Tibial nerve (tissue), 4 donors: ENCODE data around the gene PRRG4.
"Not testable (repeated sequence)": the region's sequence is repeated elsewhere in the genome, so short reads cannot be mapped to it uniquely, and the experiment has no call there.

Source experiments
- CTCF ChIP-seq, 5 experiments: fragments of 200-600 bp in 3 of 5; fragments of 450-650 bp in 2 of 5; sonication (generic) in 3 of 5; IDR thresholded peaks; one replicate each; pipeline ENCODE4 v1.5.1; 2016 to 2019; ENCODE audit warnings: antibody characterized with exemption in 5 of 5, mild to moderate bottlenecking in 3 of 5, moderate library complexity in 2 of 5
- EP300 ChIP-seq, 2 donors: sonication (generic); formaldehyde crosslinking; IDR thresholded peaks; one replicate each; pipeline ENCODE4 v1.6.1; 2017; ENCODE audit warnings: antibody characterized with exemption in 2 of 2, mild to moderate bottlenecking in 1 of 2
- POLR2A ChIP-seq, 2 donors: fragments of 450-650 bp; IDR thresholded peaks; one replicate each; pipeline ENCODE4 v1.6.1; 2017; ENCODE audit warnings: antibody characterized with exemption in 2 of 2, mild to moderate bottlenecking in 2 of 2, moderate library complexity in 2 of 2

GRCh38 chr11:32888384-32888710, 58.6 kb downstream of the PRRG4 start:
- not testable (repeated sequence) for TF ChIP-seq POLR2A, CTCF, EP300 (IDR thresholded peaks at IDR 0.05)
